OCI-LY3 (cell line): ENCODE data around the gene SAMD14.

Experiments
- H2AFZ ChIP-seq: fragments of 200-600, 300-600 bp; shearing (Covaris generic); 2 replicates; pipeline ENCODE4 v1.6.0; 2014; ENCODE audit warnings: antibody characterized with exemption, low read depth, low read length
- H3K27ac ChIP-seq: fragments of 200-600, 300-600 bp; sonication (generic); 2 replicates; pipeline ENCODE4 v1.5.1; 2014; ENCODE audit warnings: mild to moderate bottlenecking, low read length, moderate library complexity, mixed read lengths
- H3K27me3 ChIP-seq: fragments of 200-600, 300-600 bp; sonication (generic); 2 replicates; pipeline ENCODE4 v1.6.1; 2014; ENCODE audit warnings: low read depth, low read length, mixed read lengths
- H3K36me3 ChIP-seq: fragments of 200-600, 300-600 bp; sonication (generic); replicated peaks from 2 replicates; pipeline ENCODE3; 2014; ENCODE audit warnings: low read depth, low read length, mixed read lengths
- H3K4me1 ChIP-seq: fragments of 300-600, 200-600 bp; sonication (generic); 2 replicates; pipeline ENCODE4 v1.6.1; 2014; ENCODE audit warnings: low read length, mixed read lengths
- H3K4me2 ChIP-seq: fragments of 200-600, 300-600 bp; sonication (generic); 2 replicates; pipeline ENCODE4 v1.6.1; 2014; ENCODE audit warnings: low read length, mixed read lengths
- H3K4me3 ChIP-seq: fragments of 300-600, 200-600 bp; sonication (generic); 2 replicates; pipeline ENCODE4 v1.5.1; 2014; ENCODE audit warnings: antibody characterized with exemption, mild to moderate bottlenecking, low read length, moderate library complexity
- H3K79me2 ChIP-seq: fragments of 300-600, 200-600 bp; shearing (Covaris generic); 2 replicates; pipeline ENCODE4 v1.6.1; 2014; ENCODE audit warnings: mild to moderate bottlenecking, low read length, mixed read lengths
- H3K9ac ChIP-seq: fragments of 300-600, 200-600 bp; shearing (Covaris generic); 2 replicates; pipeline ENCODE4 v1.6.0; 2014; ENCODE audit warnings: mild to moderate bottlenecking, low read length, moderate library complexity
- H3K9me3 ChIP-seq: fragments of 200-600, 300-600 bp; shearing (Covaris generic); 2 replicates; pipeline ENCODE4 v1.6.1; 2014; ENCODE audit warnings: low read length, mixed read lengths; ENCODE audit not compliant: insufficient read depth
- H4K20me1 ChIP-seq: fragments of 200-600, 300-600 bp; sonication (generic); 2 replicates; pipeline ENCODE4 v1.6.1; 2016; ENCODE audit warnings: low read length, mixed read lengths; ENCODE audit not compliant: insufficient read depth
- EZH2phosphoT487 ChIP-seq: fragments of 200-600 bp; shearing (Covaris generic); IDR thresholded peaks from 2 replicates; pipeline ENCODE4 v1.6.1; 2018; ENCODE audit warnings: antibody characterized with exemption, mixed run types, low read depth
- TF ChIP-seq, protein P1 (sequence below): fragments of 200-600, 300-600 bp; sonication (generic); IDR thresholded peaks from 2 replicates; pipeline ENCODE4 v1.5.1; 2014; ENCODE audit warnings: antibody characterized with exemption, low read length, low read depth

The SAMD14 gene

DNA sequence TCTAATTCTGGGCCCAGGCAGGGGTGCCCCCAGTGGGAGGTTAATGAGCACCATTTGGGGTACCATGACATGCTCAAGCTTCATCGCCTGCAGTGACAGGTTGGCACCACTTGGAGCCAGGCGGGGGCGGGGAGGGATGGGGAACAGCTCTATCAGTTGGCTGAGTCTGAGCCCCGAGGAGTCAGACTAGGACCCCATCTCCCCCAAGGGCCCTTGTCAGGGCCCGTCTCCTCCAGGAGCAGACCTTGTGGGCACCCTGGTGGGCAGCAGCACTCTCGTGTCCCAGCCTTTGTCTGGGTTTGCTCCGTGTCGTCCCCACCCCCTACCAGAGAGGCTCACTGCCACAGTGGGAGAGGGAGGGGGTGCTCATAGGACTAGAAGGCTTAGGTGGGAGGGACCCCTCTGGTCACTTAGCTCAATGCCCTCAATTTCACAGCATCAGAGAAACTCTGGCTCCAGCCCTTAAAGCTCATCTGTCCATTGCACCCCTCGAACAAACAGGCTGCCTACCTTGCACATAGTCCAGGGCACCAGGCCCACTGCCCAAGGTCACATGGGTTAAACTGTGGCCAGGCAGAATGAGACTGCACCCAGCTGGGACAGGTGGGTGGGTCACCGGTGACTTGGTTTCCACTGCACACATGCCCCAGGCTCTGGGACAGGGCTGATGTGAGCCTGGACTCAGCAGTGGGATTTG is 16.4 kb upstream of the SAMD14 start:
- H3K4me2 ChIP-seq: peak overlapping the region; percentile 95
- H3K4me1 ChIP-seq: peaks cover 51% of the 10 kb centered on the region
- H3K9ac ChIP-seq: peak overlapping the region; percentile 99
- H4K20me1 ChIP-seq: peaks cover 58% of the 10 kb centered on the region
- H3K27ac ChIP-seq: peak overlapping the region; percentile 98
- peaks cover 98% of the 10 kb centered on the region for H3K79me2 ChIP-seq
- H2AFZ ChIP-seq: no peak overlapping the region
- no peak for TF ChIP-seq EZH2phosphoT487
- TF ChIP-seq, protein P1, sequence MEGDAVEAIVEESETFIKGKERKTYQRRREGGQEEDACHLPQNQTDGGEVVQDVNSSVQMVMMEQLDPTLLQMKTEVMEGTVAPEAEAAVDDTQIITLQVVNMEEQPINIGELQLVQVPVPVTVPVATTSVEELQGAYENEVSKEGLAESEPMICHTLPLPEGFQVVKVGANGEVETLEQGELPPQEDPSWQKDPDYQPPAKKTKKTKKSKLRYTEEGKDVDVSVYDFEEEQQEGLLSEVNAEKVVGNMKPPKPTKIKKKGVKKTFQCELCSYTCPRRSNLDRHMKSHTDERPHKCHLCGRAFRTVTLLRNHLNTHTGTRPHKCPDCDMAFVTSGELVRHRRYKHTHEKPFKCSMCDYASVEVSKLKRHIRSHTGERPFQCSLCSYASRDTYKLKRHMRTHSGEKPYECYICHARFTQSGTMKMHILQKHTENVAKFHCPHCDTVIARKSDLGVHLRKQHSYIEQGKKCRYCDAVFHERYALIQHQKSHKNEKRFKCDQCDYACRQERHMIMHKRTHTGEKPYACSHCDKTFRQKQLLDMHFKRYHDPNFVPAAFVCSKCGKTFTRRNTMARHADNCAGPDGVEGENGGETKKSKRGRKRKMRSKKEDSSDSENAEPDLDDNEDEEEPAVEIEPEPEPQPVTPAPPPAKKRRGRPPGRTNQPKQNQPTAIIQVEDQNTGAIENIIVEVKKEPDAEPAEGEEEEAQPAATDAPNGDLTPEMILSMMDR: no peak
- no peaks in the 10 kb centered on the region for H3K27me3 ChIP-seq
- peak overlapping the region; percentile 93 for H3K4me3 ChIP-seq
- no peaks in the 10 kb centered on the region for H3K9me3 ChIP-seq
- peaks cover 83% of the 10 kb centered on the region for H3K36me3 ChIP-seq

DNA sequence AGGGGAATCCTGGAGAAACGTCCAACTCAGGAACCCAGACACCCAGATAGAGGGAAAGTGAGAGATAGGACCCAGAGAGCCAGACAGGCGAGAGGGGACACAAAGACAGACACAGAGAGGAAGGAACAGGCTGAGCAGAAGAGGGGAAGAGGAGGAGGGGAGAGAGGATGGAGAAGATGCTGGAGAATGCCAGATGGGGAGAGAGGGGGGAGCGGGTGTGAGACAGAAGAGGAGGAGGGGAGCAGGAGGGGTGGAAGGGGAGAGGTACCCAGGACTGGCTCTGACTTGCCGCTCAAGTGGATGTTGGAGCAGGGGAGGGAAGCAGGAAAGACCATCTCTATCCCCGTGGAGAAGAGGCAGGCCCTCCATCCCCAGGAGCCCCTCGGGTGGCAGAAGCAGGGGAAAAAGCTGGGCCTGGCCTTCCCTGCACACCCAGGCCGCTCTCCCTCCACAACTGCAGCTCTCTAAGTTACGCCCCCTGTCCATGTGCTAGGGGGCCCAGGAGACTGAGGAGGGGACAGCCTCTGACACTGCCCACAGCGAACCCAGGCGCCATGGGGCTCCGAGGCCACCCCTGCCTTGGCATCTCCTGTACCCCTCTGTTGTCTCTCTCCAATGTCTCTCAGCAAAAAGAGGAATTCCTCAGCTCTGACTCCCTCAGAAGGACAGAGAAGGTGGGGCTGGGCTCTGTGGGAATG is 15.7 kb upstream of the SAMD14 start:
- Histone ChIP-seq H3K9ac (peak overlapping the region; percentile 99), H3K4me1 (peaks cover 58% of the 10 kb centered on the region), H4K20me1 (peaks cover 65% of the 10 kb centered on the region), H2AFZ (no peak overlapping the region), H3K27ac (peak overlapping the region; percentile 98), H3K9me3 (no peaks in the 10 kb centered on the region), H3K4me3 (peak overlapping the region; percentile 93), H3K36me3 (peaks cover 88% of the 10 kb centered on the region), H3K27me3 (no peaks in the 10 kb centered on the region), H3K4me2 (peak overlapping the region; percentile 95), H3K79me2 (peaks cover 99% of the 10 kb centered on the region)
- no peak for TF ChIP-seq EZH2phosphoT487
- TF ChIP-seq, protein P1: no peak

DNA sequence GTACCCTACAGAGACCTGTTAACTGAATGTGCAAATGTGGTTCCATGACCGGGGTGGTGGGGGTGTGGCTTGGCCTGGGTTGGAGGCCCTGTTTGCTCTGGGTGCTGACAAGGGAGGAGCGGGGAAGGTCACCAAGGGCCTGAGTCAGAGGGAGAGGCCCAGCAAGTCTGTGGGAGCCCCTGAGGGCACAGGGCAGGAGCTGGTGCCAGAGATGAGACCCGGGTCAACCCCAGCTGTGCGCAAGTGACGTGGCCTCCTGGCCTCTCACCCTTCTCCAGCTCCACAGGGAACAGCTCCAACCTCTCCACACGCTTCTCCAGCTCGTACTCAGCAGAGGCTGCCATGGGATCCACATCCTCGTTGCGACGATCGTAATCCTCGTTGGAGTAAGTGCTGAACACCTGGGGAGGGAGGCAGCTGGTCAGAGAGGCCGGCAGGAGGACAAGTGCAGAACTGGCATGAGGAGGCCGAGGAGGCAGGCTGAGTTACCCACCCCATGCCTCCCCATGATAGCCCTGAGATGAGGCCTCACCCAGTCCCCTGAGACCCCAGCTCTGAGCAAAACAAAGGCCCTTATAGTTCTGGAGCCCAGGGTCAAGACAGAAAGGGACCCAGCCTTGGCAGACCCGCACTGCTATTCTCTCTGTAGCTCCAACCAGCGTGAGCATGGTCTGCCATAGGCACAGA is 15.0 kb upstream of the SAMD14 start:
- Histone ChIP-seq H2AFZ (no peak overlapping the region), H3K4me2 (peak overlapping the region; percentile 95), H3K9me3 (no peaks in the 10 kb centered on the region), H3K79me2 (peaks cover 99% of the 10 kb centered on the region), H4K20me1 (peaks cover 72% of the 10 kb centered on the region), H3K36me3 (peaks cover 90% of the 10 kb centered on the region), H3K9ac (peak overlapping the region; percentile 99; the same call in 1 of the 2 replicates), H3K4me1 (peaks cover 64% of the 10 kb centered on the region), H3K27me3 (no peaks in the 10 kb centered on the region), H3K4me3 (peak overlapping the region; percentile 93), H3K27ac (peak overlapping the region; percentile 98)
- TF ChIP-seq, protein P1: no peak
- no peak for TF ChIP-seq EZH2phosphoT487

DNA sequence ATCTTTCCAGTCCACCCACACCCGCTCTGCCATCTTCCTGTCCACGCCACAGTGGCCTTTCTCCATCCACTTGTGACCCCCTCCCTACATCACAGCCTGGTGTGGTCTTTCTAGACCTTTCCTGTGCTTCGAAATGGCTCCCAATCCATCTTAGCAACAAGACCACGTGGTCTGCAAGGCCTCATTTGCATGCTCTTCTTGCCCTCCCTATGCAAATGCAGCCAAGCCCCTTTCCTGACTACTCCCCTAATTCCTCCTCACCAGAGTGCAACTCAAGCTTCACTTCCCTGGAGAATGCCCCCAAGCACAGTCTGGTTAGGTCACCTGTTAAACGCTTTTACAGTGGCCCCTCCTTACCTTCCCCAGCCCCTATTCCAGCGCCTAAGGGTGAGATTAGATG is 14.4 kb upstream of the SAMD14 start:
- Histone ChIP-seq H3K27ac (peak overlapping the region; percentile 98), H3K9me3 (no peaks in the 10 kb centered on the region), H3K4me1 (peaks cover 65% of the 10 kb centered on the region), H2AFZ (no peak overlapping the region), H3K9ac (no peak overlapping the region), H3K27me3 (no peaks in the 10 kb centered on the region), H3K4me3 (no peak overlapping the region), H4K20me1 (peaks cover 77% of the 10 kb centered on the region), H3K36me3 (peaks cover 88% of the 10 kb centered on the region), H3K4me2 (peak overlapping the region; percentile 95), H3K79me2 (peaks cover 98% of the 10 kb centered on the region)
- no peak for TF ChIP-seq EZH2phosphoT487
